MCF 10A (cell line): Measurements from ENCODE around the gene TCF4. TPM values are rescaled to one million over a fixed set of nuclear protein-coding genes. Genes with fewer than 3 reads are reported as not detected.
A peak's percentile ranks its signal among the peaks of the same experiment; 100 is the strongest.

Experiments used
- BruUV-seq: library from RNA; stranded (reverse); fragments of 400-500 nt; replicated peaks from 2 replicates; lab custom pipeline; 2021; lab: Mats Ljungman, UMichigan
- CTCF ChIA-PET: fragments of 300-600 bp; sonication (Branson Sonifier 250); formaldehyde crosslinking; extraction: SDS; loops from one replicate; lab custom pipeline; 2021; ENCODE audit warnings: antibody characterized with exemption, inconsistent platforms; lab: Yijun Ruan, JAX
- POLR2A ChIA-PET: fragments of 300-600, 350-650 bp; sonication (Branson Sonifier 250); formaldehyde crosslinking; extraction: SDS; loops from one replicate; lab custom pipeline; 2020; ENCODE audit warnings: antibody characterized with exemption, inconsistent platforms; lab: Yijun Ruan, JAX
- DNase-seq: peaks from one replicate; pipeline ENCODE4 v3.0.0-alpha.2; 2018; ENCODE audit not compliant: unreplicated experiment
- H3K27ac Mint-ChIP-seq: one replicate; pipeline ENCODE4 v1.8.0; 2022; ENCODE audit warnings: mild to moderate bottlenecking, low read depth, mixed read lengths; ENCODE audit not compliant: unreplicated experiment
- H3K27me3 Mint-ChIP-seq: one replicate; pipeline ENCODE4 v1.8.0; 2022; ENCODE audit warnings: mixed read lengths; ENCODE audit not compliant: insufficient read depth, unreplicated experiment
- H3K36me3 Mint-ChIP-seq: one replicate; pipeline ENCODE4 v1.8.0; 2022; ENCODE audit warnings: mild to moderate bottlenecking, moderate library complexity, mixed read lengths; ENCODE audit not compliant: insufficient read depth, unreplicated experiment
- H3K4me1 Mint-ChIP-seq: one replicate; pipeline ENCODE4 v1.8.0; 2022; ENCODE audit warnings: mixed read lengths; ENCODE audit not compliant: insufficient read depth, unreplicated experiment
- H3K4me3 Mint-ChIP-seq: one replicate; pipeline ENCODE4 v1.8.0; 2022; ENCODE audit warnings: mild to moderate bottlenecking, moderate library complexity, mixed read lengths; ENCODE audit not compliant: unreplicated experiment
- H3K9me3 Mint-ChIP-seq: one replicate; pipeline ENCODE4 v1.8.0; 2022; ENCODE audit warnings: mixed read lengths; ENCODE audit not compliant: unreplicated experiment
- intact Hi-C: fragments of 100-400 bp; cut with micrococcal nuclease; formaldehyde crosslinking; loops from 2 replicates; pipeline ENCODE4 v1.14.1; 2022
- total RNA-seq: library from RNA; stranded (reverse); gene quantifications from 2 replicates; pipeline ENCODE4 v1.2.3, GENCODE V29; 2022
- TF ChIP-seq, protein P1 (sequence below): fragments of 200-600 bp; IDR thresholded peaks from one replicate; pipeline ENCODE4 v1.8.0; 2022; ENCODE audit warnings: antibody characterized with exemption, mild to moderate bottlenecking; ENCODE audit not compliant: unreplicated experiment

TCF4 gene
- total RNA-seq, 1 experiment from 2014 or later, result 6.2 TPM

- H3K4me3 Mint-ChIP-seq, result no peak overlapping the region
- peaks cover 8% of the 10 kb centered on the region for H3K4me1 Mint-ChIP-seq
- no peaks in the 10 kb centered on the region for H3K27me3 Mint-ChIP-seq
- TF ChIP-seq, protein P1, sequence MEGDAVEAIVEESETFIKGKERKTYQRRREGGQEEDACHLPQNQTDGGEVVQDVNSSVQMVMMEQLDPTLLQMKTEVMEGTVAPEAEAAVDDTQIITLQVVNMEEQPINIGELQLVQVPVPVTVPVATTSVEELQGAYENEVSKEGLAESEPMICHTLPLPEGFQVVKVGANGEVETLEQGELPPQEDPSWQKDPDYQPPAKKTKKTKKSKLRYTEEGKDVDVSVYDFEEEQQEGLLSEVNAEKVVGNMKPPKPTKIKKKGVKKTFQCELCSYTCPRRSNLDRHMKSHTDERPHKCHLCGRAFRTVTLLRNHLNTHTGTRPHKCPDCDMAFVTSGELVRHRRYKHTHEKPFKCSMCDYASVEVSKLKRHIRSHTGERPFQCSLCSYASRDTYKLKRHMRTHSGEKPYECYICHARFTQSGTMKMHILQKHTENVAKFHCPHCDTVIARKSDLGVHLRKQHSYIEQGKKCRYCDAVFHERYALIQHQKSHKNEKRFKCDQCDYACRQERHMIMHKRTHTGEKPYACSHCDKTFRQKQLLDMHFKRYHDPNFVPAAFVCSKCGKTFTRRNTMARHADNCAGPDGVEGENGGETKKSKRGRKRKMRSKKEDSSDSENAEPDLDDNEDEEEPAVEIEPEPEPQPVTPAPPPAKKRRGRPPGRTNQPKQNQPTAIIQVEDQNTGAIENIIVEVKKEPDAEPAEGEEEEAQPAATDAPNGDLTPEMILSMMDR, result no peak
- ChIA-PET POLR2A (no interaction called here), CTCF (interaction anchor here (0.6 kb wide), 1 partner anchor 359 kb away, joined by 3 read pairs; no protein-coding TSS in a partner anchor)
- no peak overlapping the region for H3K27ac Mint-ChIP-seq
- no peak for DNase-seq
- BruUV-seq, result no TSS peak
- H3K9me3 Mint-ChIP-seq, result no peaks in the 10 kb centered on the region
- intact Hi-C loops, result no loop called here
- H3K36me3 Mint-ChIP-seq, result no peaks in the 10 kb centered on the region
Observed at GRCh38 chr18:55501579-55501978, 86.4 kb downstream of the TCF4 start.

- ChIA-PET CTCF (no interaction called here), POLR2A (no interaction called here)
- intact Hi-C loops, result no loop called here
- H3K4me1 Mint-ChIP-seq, result peaks cover 8% of the 10 kb centered on the region
- H3K27me3 Mint-ChIP-seq, result no peaks in the 10 kb centered on the region
- peak overlapping the region; percentile 16 for H3K27ac Mint-ChIP-seq
- no peak overlapping the region for H3K4me3 Mint-ChIP-seq
- DNase-seq, result peak; percentile 43
- TF ChIP-seq, protein P1, result no peak
- no peaks in the 10 kb centered on the region for H3K9me3 Mint-ChIP-seq
- no TSS peak for BruUV-seq
- no peaks in the 10 kb centered on the region for H3K36me3 Mint-ChIP-seq
Observed at GRCh38 chr18:55500316-55501086, 87.5 kb downstream of the TCF4 start.

DNA sequence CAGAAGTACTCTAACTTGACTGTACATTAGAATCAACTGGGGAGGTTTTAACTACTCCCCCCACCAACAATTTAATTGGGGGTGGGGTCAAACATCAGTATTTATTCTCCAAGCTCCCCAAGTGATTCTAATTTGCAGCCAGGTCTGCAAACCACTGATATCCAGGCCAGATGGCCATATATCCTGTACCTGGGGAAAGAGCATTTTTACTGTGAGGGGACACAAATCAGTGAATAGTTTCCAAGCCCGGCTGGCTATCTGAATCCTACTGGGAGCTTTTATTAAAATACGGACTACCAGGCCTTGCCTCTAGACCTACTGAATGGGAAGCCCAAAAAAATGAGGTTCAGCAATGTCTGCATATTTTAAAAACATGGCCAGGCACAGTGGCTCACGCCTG is 88.5 kb downstream of the TCF4 start:
- H3K4me1 Mint-ChIP-seq, result peaks cover 8% of the 10 kb centered on the region
- ChIA-PET POLR2A (no interaction called here), CTCF (no interaction called here)
- intact Hi-C loops, result no loop called here
- no peaks in the 10 kb centered on the region for H3K36me3 Mint-ChIP-seq
- H3K27me3 Mint-ChIP-seq, result no peaks in the 10 kb centered on the region
- TF ChIP-seq, protein P1, result no peak
- DNase-seq, result no peak
- no peak overlapping the region for H3K27ac Mint-ChIP-seq
- H3K9me3 Mint-ChIP-seq, result no peaks in the 10 kb centered on the region
- no TSS peak for BruUV-seq
- no peak overlapping the region for H3K4me3 Mint-ChIP-seq

- Mint-ChIP-seq H3K4me1 (peaks cover 8% of the 10 kb centered on the region), H3K4me3 (no peak overlapping the region), H3K27me3 (no peaks in the 10 kb centered on the region), H3K9me3 (no peaks in the 10 kb centered on the region), H3K36me3 (no peaks in the 10 kb centered on the region), H3K27ac (no peak overlapping the region)
- POLR2A ChIA-PET, result no interaction called here
- no TSS peak for BruUV-seq
- TF ChIP-seq, protein P1, result no peak
- intact Hi-C loops, result no loop called here
- DNase-seq, result no peak
- CTCF ChIA-PET, result interaction anchor here (0.6 kb wide), 1 partner anchor 83 kb away, joined by 3 read pairs; no protein-coding TSS in a partner anchor
Observed at GRCh38 chr18:55497825-55498403, 90.1 kb downstream of the TCF4 start.
